PC-3 (cell line): ENCODE results near the gene SET. TPM values are rescaled to one million over a fixed set of nuclear protein-coding genes. Genes with fewer than 3 reads are reported as not detected.

ENCODE experiments used
- ATAC-seq: fragments of 200-7000 bp; cut with Tn5 transposase; 2 replicates; pipeline ENCODE4 v1.9.1; 2020; ENCODE audit warnings: mild to moderate bottlenecking, moderate library complexity
- BruUV-seq: library from RNA; stranded (reverse); fragments of 400-500 nt; replicated peaks from 2 replicates; lab custom pipeline; 2021; lab: Mats Ljungman, UMichigan
- CTCF ChIA-PET: fragments of 300-600 bp; sonication (Branson Sonifier 250); formaldehyde crosslinking; loops from one replicate; lab custom pipeline; 2022; ENCODE audit warnings: antibody characterized with exemption; lab: Charles Lee
- POLR2A ChIA-PET: fragments of 300-600 bp; sonication (Branson Sonifier 250); formaldehyde crosslinking; loops from one replicate; lab custom pipeline; 2022; ENCODE audit warnings: antibody characterized with exemption; ENCODE audit not compliant: unreplicated experiment; lab: Charles Lee
- DNase-seq: peaks from one replicate; pipeline ENCODE4 v3.0.0-alpha.2; 2015
- H2AFZ ChIP-seq: fragments of 300-600 bp; sonication (generic); 2 replicates; pipeline ENCODE4 v1.6.0; 2016; ENCODE audit warnings: antibody characterized with exemption, low read length
- H3F3A ChIP-seq: fragments of 300-600 bp; sonication (generic); one replicate; pipeline ENCODE4 v1.6.0; 2017; ENCODE audit warnings: antibody characterized with exemption, low read length, control low read depth, mild to moderate bottlenecking; ENCODE audit not compliant: unreplicated experiment
- H3K27ac ChIP-seq: fragments of 300-600 bp; sonication (generic); 2 replicates; pipeline ENCODE4 v1.5.1; 2016; ENCODE audit warnings: mild to moderate bottlenecking, low read length
- H3K27me3 ChIP-seq: fragments of 300-600 bp; sonication (generic); 2 replicates; pipeline ENCODE4 v1.6.1; 2016; ENCODE audit warnings: low read length, mixed read lengths
- H3K36me3 ChIP-seq: fragments of 300-600 bp; sonication (generic); 2 replicates; pipeline ENCODE4 v1.6.1; 2016; ENCODE audit warnings: low read depth, mixed run types, low read length, mixed read lengths
- H3K4me1 ChIP-seq: fragments of 300-600 bp; sonication (generic); 2 replicates; pipeline ENCODE4 v1.5.1; 2016; ENCODE audit warnings: low read length; ENCODE audit not compliant: insufficient read depth
- H3K4me2 ChIP-seq: fragments of 300-600 bp; sonication (generic); 2 replicates; pipeline ENCODE4 v1.6.0; 2016; ENCODE audit warnings: low read length
- H3K4me3 ChIP-seq: fragments of 300-600 bp; sonication (generic); 2 replicates; pipeline ENCODE4 v1.5.1; 2016; ENCODE audit warnings: mild to moderate bottlenecking, low read length, mixed read lengths
- H3K79me2 ChIP-seq: fragments of 300-600 bp; sonication (generic); 2 replicates; pipeline ENCODE4 v1.6.1; 2017; ENCODE audit warnings: low read length, mixed read lengths
- H3K9ac ChIP-seq: fragments of 300-600 bp; sonication (generic); 2 replicates; pipeline ENCODE4 v1.6.0; 2016; ENCODE audit warnings: mild to moderate bottlenecking, low read length
- H3K9me2 ChIP-seq: fragments of 300-600 bp; sonication (generic); replicated peaks from 2 replicates; pipeline ENCODE4 v1.6.1; 2016; ENCODE audit warnings: mixed run types, low read length, mixed read lengths
- H3K9me3 ChIP-seq: fragments of 300-600 bp; sonication (generic); 2 replicates; pipeline ENCODE4 v1.6.1; 2016; ENCODE audit warnings: low read length, mixed read lengths
- H4K20me1 ChIP-seq: fragments of 300-600 bp; sonication (generic); 2 replicates; pipeline ENCODE4 v1.6.1; 2016; ENCODE audit warnings: low read length, mixed read lengths
- EZH2 ChIP-seq: fragments of 300-600 bp; sonication (generic); IDR thresholded peaks from one replicate; pipeline ENCODE4 v1.6.1; 2017; ENCODE audit warnings: antibody characterized with exemption, mild to moderate bottlenecking, low read length; ENCODE audit not compliant: unreplicated experiment
- EZH2phosphoT487 ChIP-seq: fragments of 300-600 bp; sonication (generic); IDR thresholded peaks from 2 replicates; pipeline ENCODE4 v1.6.1; 2018; ENCODE audit warnings: mild to moderate bottlenecking, antibody characterized with exemption, low read length, borderline replicate concordance
- intact Hi-C: fragments of 100-400 bp; cut with micrococcal nuclease; formaldehyde crosslinking; loops from 2 replicates; pipeline ENCODE4 v1.9.0; 2023
- total RNA-seq: library from RNA; depleted of rRNA; stranded (reverse); fragments of >200 nt; gene quantifications from 2 replicates; pipeline ENCODE4 v1.2.3, GENCODE V29; 2014
- TF ChIP-seq, protein P1 (sequence below): fragments of 300-600 bp; sonication (generic); conservative IDR thresholded peaks from 2 replicates; pipeline ENCODE4 v1.5.1; 2017; ENCODE audit warnings: antibody characterized with exemption, low read depth, mild to moderate bottlenecking, low read length

Gene SET
- total RNA-seq, 1 experiment from 2014 or later, result 647 TPM

GRCh38 chr9:128706671-128707381 lies 17.8 kb downstream of the SET start:
- Histone ChIP-seq H3K9ac (no peak overlapping the region), H4K20me1 (no peaks in the 10 kb centered on the region), H3K9me2 (no peaks in the 10 kb centered on the region), H3K27me3 (no peaks in the 10 kb centered on the region), H3F3A (no peaks in the 10 kb centered on the region), H3K4me2 (no peak overlapping the region), H3K4me3 (no peak overlapping the region), H3K79me2 (no peaks in the 10 kb centered on the region), H3K9me3 (no peaks in the 10 kb centered on the region), H3K27ac (no peak overlapping the region), H3K36me3 (no peaks in the 10 kb centered on the region), H2AFZ (no peak overlapping the region), H3K4me1 (no peaks in the 10 kb centered on the region)
- no TSS peak for BruUV-seq
- ATAC-seq (no peak), DNase-seq (no peak)
- POLR2A ChIA-PET, result no interaction called here
- CTCF ChIA-PET, result no interaction called here
- TF ChIP-seq EZH2 (no peak), EZH2phosphoT487 (no peak)
- TF ChIP-seq, protein P1, sequence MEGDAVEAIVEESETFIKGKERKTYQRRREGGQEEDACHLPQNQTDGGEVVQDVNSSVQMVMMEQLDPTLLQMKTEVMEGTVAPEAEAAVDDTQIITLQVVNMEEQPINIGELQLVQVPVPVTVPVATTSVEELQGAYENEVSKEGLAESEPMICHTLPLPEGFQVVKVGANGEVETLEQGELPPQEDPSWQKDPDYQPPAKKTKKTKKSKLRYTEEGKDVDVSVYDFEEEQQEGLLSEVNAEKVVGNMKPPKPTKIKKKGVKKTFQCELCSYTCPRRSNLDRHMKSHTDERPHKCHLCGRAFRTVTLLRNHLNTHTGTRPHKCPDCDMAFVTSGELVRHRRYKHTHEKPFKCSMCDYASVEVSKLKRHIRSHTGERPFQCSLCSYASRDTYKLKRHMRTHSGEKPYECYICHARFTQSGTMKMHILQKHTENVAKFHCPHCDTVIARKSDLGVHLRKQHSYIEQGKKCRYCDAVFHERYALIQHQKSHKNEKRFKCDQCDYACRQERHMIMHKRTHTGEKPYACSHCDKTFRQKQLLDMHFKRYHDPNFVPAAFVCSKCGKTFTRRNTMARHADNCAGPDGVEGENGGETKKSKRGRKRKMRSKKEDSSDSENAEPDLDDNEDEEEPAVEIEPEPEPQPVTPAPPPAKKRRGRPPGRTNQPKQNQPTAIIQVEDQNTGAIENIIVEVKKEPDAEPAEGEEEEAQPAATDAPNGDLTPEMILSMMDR, result no peak
- intact Hi-C loops, result no loop called here

DNA sequence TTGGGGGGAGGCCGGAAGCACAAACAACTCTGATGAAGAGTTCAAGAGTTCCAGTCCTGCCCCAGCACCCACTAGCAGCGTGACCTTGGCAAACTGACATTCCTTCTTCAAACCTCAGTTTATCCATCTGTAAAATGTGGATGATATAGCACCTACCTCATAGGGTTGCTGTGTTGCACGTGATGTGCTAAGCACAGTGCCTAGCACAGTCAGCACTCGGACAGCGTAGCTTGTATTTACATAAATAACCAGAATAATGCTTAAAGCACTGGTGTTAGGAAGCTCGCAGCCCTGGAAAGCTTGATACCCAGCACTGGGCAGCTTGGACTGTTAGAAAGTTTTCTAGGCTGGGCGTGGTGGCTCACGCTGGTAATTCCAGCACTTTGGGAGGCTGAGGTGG lies 18.4 kb downstream of the SET start:
- no peaks in the 10 kb centered on the region for H3K79me2 ChIP-seq
- no peak overlapping the region for H3K9ac ChIP-seq
- H3F3A ChIP-seq, result no peaks in the 10 kb centered on the region
- POLR2A ChIA-PET, result no interaction called here
- no peaks in the 10 kb centered on the region for H3K36me3 ChIP-seq
- H3K9me3 ChIP-seq, result no peaks in the 10 kb centered on the region
- no peaks in the 10 kb centered on the region for H4K20me1 ChIP-seq
- CTCF ChIA-PET, result no interaction called here
- no peak overlapping the region for H2AFZ ChIP-seq
- H3K4me3 ChIP-seq, result no peak overlapping the region
- ATAC-seq, result no peak
- no peaks in the 10 kb centered on the region for H3K27me3 ChIP-seq
- no peaks in the 10 kb centered on the region for H3K4me1 ChIP-seq
- no peaks in the 10 kb centered on the region for H3K9me2 ChIP-seq
- BruUV-seq, result no TSS peak
- no peak for DNase-seq
- no peak overlapping the region for H3K27ac ChIP-seq
- TF ChIP-seq EZH2 (no peak), EZH2phosphoT487 (no peak)
- TF ChIP-seq, protein P1, result no peak
- intact Hi-C loops, result no loop called here
- H3K4me2 ChIP-seq, result no peak overlapping the region
